IMR-90 (cell line): ENCODE measurements around the gene EDA. TPM values are rescaled to one million over a fixed set of nuclear protein-coding genes. Genes with fewer than 3 reads are reported as not detected.

Source experiments
- ATAC-seq: fragments of 200-7000 bp; cut with Tn5 transposase; 2 replicates; pipeline ENCODE4 v1.9.1; 2020; ENCODE audit warnings: low read depth, mild to moderate bottlenecking, moderate library complexity
- BruUV-seq: library from RNA; stranded (reverse); fragments of 400-500 nt; replicated peaks from 2 replicates; lab custom pipeline; 2021; lab: Mats Ljungman, UMichigan
- CTCF ChIA-PET: fragments of 300-600 bp; formaldehyde crosslinking; extraction: SDS; loops from one replicate; lab custom pipeline; 2021; ENCODE audit warnings: antibody characterized with exemption; lab: Yijun Ruan, JAX
- POLR2A ChIA-PET: fragments of 300-600 bp; sonication (Branson Sonifier 250); formaldehyde crosslinking; loops from one replicate; lab custom pipeline; 2022; ENCODE audit warnings: antibody characterized with exemption; ENCODE audit not compliant: unreplicated experiment; lab: Charles Lee
- DNase-seq: peaks from one replicate; pipeline ENCODE4 v3.0.0; 2013
- H2AFZ ChIP-seq: replicated peaks from 2 replicates; pipeline ENCODE3; 2013; ENCODE audit warnings: low read length, mild to moderate bottlenecking; ENCODE audit not compliant: poor library complexity
- H2AK5ac ChIP-seq: 2 replicates; pipeline ENCODE4 v1.6.1; 2013; ENCODE audit warnings: low read depth, low read length, inconsistent platforms
- H2AK9ac ChIP-seq: replicated peaks from 2 replicates; pipeline ENCODE3; 2013; ENCODE audit warnings: mild to moderate bottlenecking, low read depth, low read length, moderate library complexity; ENCODE audit not compliant: poor library complexity
- H2BK120ac ChIP-seq: 2 replicates; pipeline ENCODE4 v1.6.1; 2013; ENCODE audit warnings: low read depth, low read length, inconsistent platforms
- H2BK15ac ChIP-seq: 3 replicates; pipeline ENCODE4 v1.6.1; 2013; ENCODE audit warnings: low read depth, low read length, inconsistent platforms
- H2BK20ac ChIP-seq: 2 replicates; pipeline ENCODE4 v1.6.1; 2013; ENCODE audit warnings: low read depth, mild to moderate bottlenecking, inconsistent platforms, low read length, moderate library complexity
- H2BK5ac ChIP-seq: 2 replicates; pipeline ENCODE4 v1.6.1; 2013; ENCODE audit warnings: mild to moderate bottlenecking, low read depth, low read length, inconsistent platforms; ENCODE audit not compliant: poor library complexity, severe bottlenecking
- H3K14ac ChIP-seq: replicated peaks from 2 replicates; pipeline ENCODE4 v1.6.1; 2013; ENCODE audit warnings: low read depth, low read length, inconsistent platforms
- H3K18ac ChIP-seq: 2 replicates; pipeline ENCODE4 v1.6.1; 2013; ENCODE audit warnings: low read depth, low read length, control low read depth
- H3K23ac ChIP-seq: 2 replicates; pipeline ENCODE4 v1.6.1; 2013; ENCODE audit warnings: low read depth, low read length, inconsistent platforms
- H3K27ac ChIP-seq: 2 replicates; pipeline ENCODE4 v1.5.1; 2013; ENCODE audit warnings: mild to moderate bottlenecking, control low read depth, low read length; ENCODE audit not compliant: insufficient read depth
- H3K27me3 ChIP-seq: 2 replicates; pipeline ENCODE4 v1.6.1; 2013; ENCODE audit warnings: low read length; ENCODE audit not compliant: control insufficient read depth, insufficient read depth
- H3K36me3 ChIP-seq: 2 replicates; pipeline ENCODE4 v1.6.1; 2013; ENCODE audit warnings: low read length, mixed read lengths; ENCODE audit not compliant: control insufficient read depth, insufficient read depth
- H3K4ac ChIP-seq: 2 replicates; pipeline ENCODE4 v1.6.1; 2013; ENCODE audit warnings: low read depth, low read length, inconsistent platforms
- H3K4me1 ChIP-seq: 2 replicates; pipeline ENCODE4 v1.6.1; 2013; ENCODE audit warnings: low read length, mixed read lengths; ENCODE audit not compliant: control insufficient read depth, insufficient read depth
- H3K4me2 ChIP-seq: 2 replicates; pipeline ENCODE4 v1.6.1; 2013; ENCODE audit warnings: low read depth, mild to moderate bottlenecking, control low read depth, low read length, moderate library complexity
- H3K4me3 ChIP-seq: 2 replicates; pipeline ENCODE4 v1.5.1; 2013; ENCODE audit warnings: low read depth, mild to moderate bottlenecking, control low read depth, low read length, moderate library complexity; ENCODE audit not compliant: insufficient read depth
- H3K56ac ChIP-seq: 2 replicates; pipeline ENCODE4 v1.6.1; 2013; ENCODE audit warnings: low read length, inconsistent platforms; ENCODE audit not compliant: insufficient read depth; ENCODE audit errors: extremely low read depth
- H3K79me1 ChIP-seq, 2 experiments: 2 replicates each; pipeline ENCODE4 v1.6.1; 2013; ENCODE audit warnings: low read length in 2 of 2, inconsistent platforms in 1 of 2, low read depth in 1 of 2
- H3K9ac ChIP-seq: 2 replicates; pipeline ENCODE4 v1.6.1; 2013; ENCODE audit warnings: low read depth, low read length, control low read depth
- H3K9me1 ChIP-seq: 2 replicates; pipeline ENCODE4 v1.6.1; 2013; ENCODE audit warnings: low read length, inconsistent platforms; ENCODE audit not compliant: insufficient read depth
- H3K9me3 ChIP-seq: 2 replicates; pipeline ENCODE4 v1.6.1; 2013; ENCODE audit warnings: low read length; ENCODE audit not compliant: control insufficient read depth, insufficient read depth
- H4K20me1 ChIP-seq: 2 replicates; pipeline ENCODE4 v1.6.1; 2013; ENCODE audit warnings: low read length, inconsistent platforms; ENCODE audit not compliant: insufficient read depth
- H4K5ac ChIP-seq: 2 replicates; pipeline ENCODE4 v1.6.1; 2013; ENCODE audit warnings: mild to moderate bottlenecking, low read depth, low read length, control low read depth
- H4K8ac ChIP-seq, 2 experiments: 2 replicates each; pipeline ENCODE4 v1.6.1; 2013; ENCODE audit warnings: low read depth in 2 of 2, low read length in 2 of 2, control low read depth in 1 of 2, inconsistent platforms in 1 of 2
- H4K91ac ChIP-seq: 2 replicates; pipeline ENCODE4 v1.6.1; 2013; ENCODE audit warnings: low read depth, low read length, inconsistent platforms; ENCODE audit not compliant: insufficient read depth
- BHLHE40 ChIP-seq: fragments of 150-350 bp; IDR thresholded peaks from 2 replicates; pipeline ENCODE4 v1.6.1; 2016; ENCODE audit warnings: mild to moderate bottlenecking, low read depth, low read length
- FOS ChIP-seq: fragments of 150-350 bp; IDR thresholded peaks from 2 replicates; pipeline ENCODE4 v1.6.1; 2016; ENCODE audit warnings: low read depth, low read length
- POLR2A ChIP-seq: IDR thresholded peaks from 2 replicates; pipeline ENCODE4 v1.6.1; 2012; ENCODE audit warnings: mild to moderate bottlenecking, low read depth, low read length
- WGBS, 2 experiments: methylation state at CpG; one replicate each; pipeline versions ENCODE4 v1.1.5 to v1.1.7; 2013; ENCODE audit warnings: missing lambda C conversion rate in 2 of 2; ENCODE audit not compliant: insufficient read length in 1 of 2; ENCODE audit errors: extremely low coverage in 2 of 2; 5-methylcytosine and 5-hydroxymethylcytosine counted together
- dilution Hi-C: fragments of 300-500 bp; cut with HindIII; formaldehyde crosslinking; loops from one replicate; pipeline ENCODE4 v1.14.3; 2018; ENCODE audit warnings: low sequenced_read_pairs; ENCODE audit not compliant: unreplicated experiment
- in situ Hi-C: fragments of 300-500 bp; cut with MboI; formaldehyde crosslinking; loops from 3 replicates; pipeline ENCODE4 v1.14.3; 2019; ENCODE audit warnings: low sequenced_read_pairs, inconsistent platforms, mixed read lengths
- intact Hi-C: fragments of 100-400 bp; cut with micrococcal nuclease; formaldehyde crosslinking; loops from 2 replicates; pipeline ENCODE4 v1.10.0; 2022
- polyA plus RNA-seq, 3 experiments: library from polyadenylated mRNA; depleted of rRNA; stranded (reverse); fragments of >200 nt; gene quantifications; 2 replicates each; pipeline ENCODE4 v1.2.3, GENCODE V29; 2012; ENCODE audit warnings: low replicate concordance in 1 of 3
- total RNA-seq: library from RNA; depleted of rRNA; stranded (reverse); fragments of >200 nt; gene quantifications from 2 replicates; pipeline ENCODE4 v1.2.3, GENCODE V29; 2012

The EDA gene
- total and polyA plus RNA-seq, 2 of the 4 experiments (the other 2 are of a cell fraction): under 0.01 TPM; not detected in 1

- DNase-seq: no peak
- in situ Hi-C loops: no loop called here
- H3K14ac ChIP-seq: no peak overlapping the region
- CTCF ChIA-PET: no interaction called here
- no peaks in the 10 kb centered on the region for H3K4me1 ChIP-seq
- POLR2A ChIA-PET: no interaction called here
- H3K27me3 ChIP-seq: peaks cover 2% of the 10 kb centered on the region; the same call in 1 of the 2 replicates
- no peaks in the 10 kb centered on the region for H4K20me1 ChIP-seq
- no CpG with 5 or more reads among the region's 4 CpGs for WGBS, 2 experiments
- intact Hi-C loops: no loop called here
- no peak for ATAC-seq
- H2BK5ac ChIP-seq: no peak overlapping the region
- no peak overlapping the region for H4K8ac ChIP-seq
- no peak overlapping the region for H3K27ac ChIP-seq
- H2AFZ ChIP-seq: no peak overlapping the region
- H2AK5ac ChIP-seq: no peak overlapping the region
- H3K9me1 ChIP-seq: no peaks in the 10 kb centered on the region
- H3K79me1 ChIP-seq: no peaks in the 10 kb centered on the region
- no TSS peak for BruUV-seq
- no peak for TF ChIP-seq POLR2A
- no peak for TF ChIP-seq BHLHE40
- TF ChIP-seq FOS: no peak
- no peaks in the 10 kb centered on the region for H3K9me3 ChIP-seq
- no peak overlapping the region for H3K4ac ChIP-seq
- H3K4me2 ChIP-seq: no peak overlapping the region
- no peak overlapping the region for H3K56ac ChIP-seq
- H4K5ac ChIP-seq: no peak overlapping the region
- no peaks in the 10 kb centered on the region for H3K36me3 ChIP-seq
- no peak overlapping the region for H3K9ac ChIP-seq
- no peak overlapping the region for H3K23ac ChIP-seq
- H4K91ac ChIP-seq: no peak overlapping the region
- no peak overlapping the region for H2BK15ac ChIP-seq
- no peak overlapping the region for H3K18ac ChIP-seq
- H3K4me3 ChIP-seq: no peak overlapping the region
- no peak overlapping the region for H2BK120ac ChIP-seq
- H2AK9ac ChIP-seq: no peak overlapping the region
- H2BK20ac ChIP-seq: no peak overlapping the region
- dilution Hi-C loops: no loop called here
These were observed 353.0 kb downstream of the EDA start for GRCh38 chrX:69968950-69969349.
